ENCODE data around the gene PSMD13. TPM values are rescaled to one million over a fixed set of nuclear protein-coding genes. Genes with fewer than 3 reads are reported as not detected.

Gene PSMD13
- total and polyA plus RNA-seq, 2 of the 13 experiments (the other 11 are each of a cell fraction or from before 2014, with no cell fraction given) = 83.0 to 117 TPM

- no peak for TF ChIP-seq PBX3 (CRISPR knock-in tag; IDR thresholded peaks at IDR 0.05; ENCODE audit: borderline replicate concordance)
- no peak for TF ChIP-seq SRY (CRISPR knock-in tag; IDR thresholded peaks at IDR 0.05)
These were observed 39.4 kb downstream of the PSMD13 start (continued) for GRCh38 chr11:276219-276618.

- DNase-seq (ENCODE audit: low spot score) (no peak), FAIRE-seq (no peak), ATAC-seq (no peak)
- Histone ChIP-seq H3K4me2 (ENCODE audit: low read depth, low read length) (no peak within 1 kb of the TSS), H3K27me3 (ENCODE audit: control insufficient read depth in 1 of 2, insufficient read depth in 2 of 2, low read length in 2 of 2) (peaks cover 7 to 51% of the 10 kb centered on the region in 2 experiments), H3K27ac (ENCODE audit: extremely low read length, insufficient read depth, low read length) (no peak within 1 kb of the TSS), H3K4me3 (replicated peaks in 1 of 3; ENCODE audit: insufficient read depth in 1 of 3, low read depth in 2 of 3, low read length in 3 of 3) (no peak within 1 kb of the TSS), H3K36me3 (replicated peaks in 1 of 2; ENCODE audit: control insufficient read depth in 1 of 2, insufficient read depth in 2 of 2, low read length in 2 of 2) (no peaks in the 10 kb centered on the region), H3K9ac (ENCODE audit: insufficient read depth, low read depth, low read length) (no peak within 1 kb of the TSS), H2AFZ (ENCODE audit: low read length) (no peak within 1 kb of the TSS), H4K20me1 (ENCODE audit: insufficient read depth, low read length) (no peaks in the 10 kb centered on the region), H3K9me3 (ENCODE audit: low read length) (no peaks in the 10 kb centered on the region), H3K79me2 (ENCODE audit: insufficient read depth, low read length) (no peaks in the 10 kb centered on the region), H3K4me1 (ENCODE audit: insufficient read depth, low read length) (no peaks in the 10 kb centered on the region)
- CTCF ChIA-PET (ENCODE audit: low intra/inter-chr PET ratio, low total read pairs) = no interaction called here
- in situ Hi-C loops (cut with HindIII; ENCODE audit: extremely low pct_ligation_motif_present, low pct_unique_long_range_greater_than_20kb) = no loop called here
- POLR2A ChIA-PET = no interaction called here
- no TSS peak for BruUV-seq (replicated peaks)
- 52% methylated on average over 19 of the region's 21 CpGs for WGBS (ENCODE audit: low lambda C conversion rate)
- TF ChIP-seq ZNF773 (CRISPR knock-in tag; IDR thresholded peaks at IDR 0.05; ENCODE audit: borderline replicate concordance) (no peak), ZNF33B (CRISPR knock-in tag; IDR thresholded peaks at IDR 0.05) (no peak)
- intact Hi-C loops (cut with micrococcal nuclease; ENCODE audit: unreplicated experiment) = no loop called here
These were observed 41.5 kb downstream of the PSMD13 start, which contains the start of gene NLRP6 for GRCh38 chr11:278001-278951. NLRP6 (plus strand) TSS chr11:278407; CDS start chr11:278570, 163 bp downstream.

Data from HepG2 (cell line).